HG03432 (cell line): ENCODE data around the gene P2RY8.
"Not testable (repeated sequence)": the region's sequence is repeated elsewhere in the genome, so short reads cannot be mapped to it uniquely, and the experiment has no call there.

Experiments used
- ATAC-seq: cut with Tn5 transposase; IDR thresholded peaks from one replicate; pipeline ENCODE4 v1.9.1; 2021; ENCODE audit warnings: mild to moderate bottlenecking, moderate library complexity; ENCODE audit not compliant: unreplicated experiment

Gene P2RY8, protein sequence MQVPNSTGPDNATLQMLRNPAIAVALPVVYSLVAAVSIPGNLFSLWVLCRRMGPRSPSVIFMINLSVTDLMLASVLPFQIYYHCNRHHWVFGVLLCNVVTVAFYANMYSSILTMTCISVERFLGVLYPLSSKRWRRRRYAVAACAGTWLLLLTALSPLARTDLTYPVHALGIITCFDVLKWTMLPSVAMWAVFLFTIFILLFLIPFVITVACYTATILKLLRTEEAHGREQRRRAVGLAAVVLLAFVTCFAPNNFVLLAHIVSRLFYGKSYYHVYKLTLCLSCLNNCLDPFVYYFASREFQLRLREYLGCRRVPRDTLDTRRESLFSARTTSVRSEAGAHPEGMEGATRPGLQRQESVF

GRCh38 chrX:1537031-1537715, at the start of gene P2RY8:
Gene P2RY8, minus strand, starts transcription at chrX:1537185. Its CDS starts 70,627 bp downstream, at chrX:1466558.
- ATAC-seq: peak; percentile 67

GRCh38 chrX:1584237-1585011, 47.4 kb upstream of the P2RY8 start:
- no peak for ATAC-seq

- ATAC-seq: peak; percentile 81
Observed at GRCh38 chrX:1582686-1583437, 45.9 kb upstream of the P2RY8 start.

GRCh38 chrX:1581132-1581531, 44.1 kb upstream of the P2RY8 start:
- ATAC-seq: peak; percentile 41

DNA sequence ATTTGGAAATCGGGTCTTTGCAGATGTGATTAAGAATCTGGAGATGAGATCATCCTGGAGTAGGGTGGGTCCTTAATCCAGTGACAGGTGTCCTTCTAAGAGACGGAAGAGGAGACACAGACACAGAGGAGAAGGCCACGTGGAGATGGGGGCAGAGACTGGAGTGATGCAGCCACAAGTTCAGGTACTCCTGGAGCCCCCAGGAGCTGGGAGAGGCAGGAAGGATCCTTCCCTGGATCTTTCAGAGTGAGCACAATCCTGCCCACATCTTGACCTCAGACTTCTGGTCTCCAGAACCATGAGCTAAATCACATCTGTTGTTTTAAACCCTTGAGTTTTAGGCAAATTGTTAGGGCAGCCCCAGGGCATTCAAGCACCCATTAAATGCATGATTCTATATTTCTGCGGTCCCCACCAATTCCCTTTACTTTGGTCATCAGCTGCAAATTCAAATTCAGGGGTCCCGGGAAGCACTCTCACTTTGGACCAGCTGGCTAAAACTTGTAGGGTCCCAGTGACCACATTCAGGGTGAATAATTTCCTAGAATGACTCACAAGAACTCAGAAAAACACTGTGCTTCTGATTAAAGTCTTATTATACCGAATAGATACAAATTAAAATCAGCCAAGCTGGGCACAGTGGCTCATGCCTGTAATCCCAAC, 41.7 kb upstream of the P2RY8 start:
- ATAC-seq: no peak

DNA sequence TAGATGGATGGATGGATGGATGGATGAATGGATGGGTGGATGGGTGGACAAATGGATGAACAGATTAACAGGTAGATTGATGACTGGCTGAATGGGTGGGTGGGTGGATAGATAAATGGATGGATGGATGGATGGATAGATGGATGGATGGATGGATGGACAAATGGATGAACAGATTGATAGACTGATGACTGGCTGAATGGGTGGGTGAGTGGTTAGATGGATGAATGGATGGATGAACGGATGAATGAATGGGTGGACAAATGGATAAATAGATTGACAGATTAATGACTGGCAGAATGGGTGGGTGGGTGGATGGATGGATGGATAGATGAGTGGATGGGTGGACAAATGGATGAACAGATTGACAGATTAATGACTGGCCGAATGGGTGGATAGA, 40.9 kb upstream of the P2RY8 start:
- no peak for ATAC-seq

DNA sequence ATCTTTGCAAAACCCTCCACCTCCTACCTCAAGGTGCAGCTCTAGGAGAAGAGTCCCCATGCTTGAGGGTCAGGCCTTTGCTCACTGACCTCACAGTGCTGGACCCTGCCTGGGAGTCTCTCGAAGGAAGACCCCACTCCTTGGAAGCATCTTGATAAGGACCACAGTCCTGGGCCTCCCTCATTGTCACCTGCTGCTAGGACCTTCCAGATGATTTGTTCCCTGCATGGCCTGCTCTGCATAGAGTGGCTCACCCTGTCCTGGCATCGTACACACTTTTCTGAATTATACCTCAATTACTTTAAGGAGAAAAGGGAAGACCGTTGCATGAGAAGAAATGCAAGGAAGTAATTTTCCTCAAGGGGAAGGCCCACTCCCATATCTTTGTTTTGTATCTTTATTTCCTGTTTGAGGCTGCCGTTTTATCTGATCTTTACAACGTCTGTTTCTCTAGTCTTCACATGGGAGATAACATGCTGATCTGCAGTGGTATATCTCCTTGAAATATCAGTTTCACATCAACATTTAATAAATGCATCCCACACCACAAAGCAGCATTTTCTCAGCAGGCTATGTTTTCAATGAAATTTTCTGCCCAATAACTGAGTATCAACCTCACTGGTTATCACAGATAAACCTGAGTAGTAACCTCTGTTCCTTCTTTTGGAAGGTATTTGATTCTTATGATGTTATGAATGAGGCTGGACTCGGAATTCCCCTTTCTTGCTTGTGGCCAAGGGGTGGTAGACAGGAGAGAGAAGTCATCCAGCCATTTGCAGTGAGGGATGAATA, 39.4 kb upstream of the P2RY8 start:
- ATAC-seq: no peak

DNA sequence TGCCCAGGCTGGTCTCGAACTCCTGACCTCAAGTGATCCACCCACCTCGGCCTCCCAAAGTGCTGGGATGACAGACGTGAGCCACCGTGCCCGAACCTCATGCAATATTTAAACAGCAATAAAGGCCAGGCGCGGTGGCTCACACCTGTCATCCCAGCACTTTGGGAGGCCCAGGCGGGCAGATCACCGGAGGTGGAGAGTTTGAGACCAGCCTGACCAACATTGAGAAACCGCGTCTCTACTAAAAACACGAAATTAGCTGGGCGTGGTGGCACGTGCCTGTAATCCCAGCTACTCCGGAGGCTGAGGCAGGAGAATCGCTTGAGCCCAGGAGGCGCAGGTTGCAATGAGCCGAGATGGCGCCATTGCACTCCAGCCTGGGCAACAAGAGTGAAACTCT, 37.2 kb upstream of the P2RY8 start:
- not testable (repeated sequence) for ATAC-seq

- ATAC-seq: no peak
Observed at GRCh38 chrX:1564750-1565683, 28.0 kb upstream of the P2RY8 start.

GRCh38 chrX:1564077-1564476, 27.1 kb upstream of the P2RY8 start:
- not testable (repeated sequence) for ATAC-seq

DNA sequence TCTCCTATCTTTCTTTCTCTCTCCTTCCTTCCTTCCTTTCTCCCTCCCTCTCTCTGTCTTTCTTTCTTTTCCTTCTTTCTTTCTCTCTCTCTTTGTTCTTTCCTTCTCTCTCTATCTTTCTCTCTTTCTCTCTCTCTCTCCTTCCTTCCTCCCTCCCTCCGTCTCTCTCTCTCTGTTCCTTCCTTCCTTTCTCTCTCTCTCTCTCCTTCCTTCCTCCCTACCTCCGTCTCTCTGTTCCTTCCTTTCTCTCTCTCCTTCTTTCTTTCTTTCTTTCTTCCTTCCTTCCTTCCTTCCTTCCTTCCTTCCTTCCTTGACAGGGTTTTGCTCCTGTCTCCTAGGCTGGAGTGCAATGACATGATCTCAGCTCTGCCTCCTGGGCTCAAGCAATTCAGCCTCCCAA, 24.2 kb upstream of the P2RY8 start:
- no peak for ATAC-seq

DNA sequence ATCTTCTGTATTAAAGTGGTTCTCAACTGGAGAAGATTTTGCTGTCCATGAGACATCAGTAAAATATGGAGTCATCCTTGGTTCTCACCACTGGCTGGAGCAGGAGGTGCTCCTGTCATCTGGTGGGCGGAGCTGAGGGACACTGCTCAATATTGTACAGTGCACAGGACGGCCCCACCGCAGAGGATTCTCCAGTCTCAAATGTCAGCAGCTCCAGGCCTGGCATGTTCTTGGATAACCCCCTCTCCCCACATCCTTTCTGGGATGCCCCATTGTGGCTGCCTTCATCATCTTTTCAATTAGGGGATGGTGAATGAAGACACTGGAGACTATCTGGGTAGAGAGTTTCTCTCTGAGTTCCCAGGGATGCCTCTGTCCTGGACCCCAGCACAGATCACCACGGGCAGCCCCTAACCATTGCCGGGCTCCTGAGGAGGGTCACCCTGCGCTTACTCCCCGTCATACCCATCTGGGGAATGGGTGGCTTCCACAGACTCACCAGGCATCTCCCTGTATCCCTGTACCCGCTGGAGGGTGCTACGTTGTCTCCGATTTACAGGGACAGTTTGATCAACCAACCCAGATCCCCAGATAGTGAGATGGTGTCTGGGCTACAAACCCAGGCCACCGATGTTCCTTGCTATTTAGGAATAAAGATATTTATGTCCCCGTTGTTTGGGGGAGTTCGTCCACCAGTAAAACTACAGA, 21.9 kb upstream of the P2RY8 start:
- no peak for ATAC-seq

GRCh38 chrX:1557442-1557841, 20.5 kb upstream of the P2RY8 start:
- ATAC-seq: not testable (repeated sequence)

DNA sequence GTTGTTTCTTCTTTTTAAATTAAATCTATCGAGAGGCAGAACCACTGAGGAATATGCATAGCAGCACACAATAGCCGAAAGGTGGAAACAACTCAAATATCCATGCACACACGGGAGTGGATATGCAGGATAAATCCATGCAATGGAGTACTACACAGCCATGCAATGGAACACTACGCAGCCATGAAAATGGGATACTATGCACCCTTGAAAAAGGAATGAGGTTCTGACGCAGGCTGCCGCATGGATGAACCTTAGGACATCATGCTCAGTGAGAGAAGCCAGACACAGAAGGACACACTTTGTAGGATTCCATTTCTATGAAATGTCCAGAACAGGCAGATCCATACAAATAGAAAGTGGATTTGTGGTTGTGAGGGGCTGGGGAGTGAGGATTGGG, 18.4 kb upstream of the P2RY8 start:
- no peak for ATAC-seq

DNA sequence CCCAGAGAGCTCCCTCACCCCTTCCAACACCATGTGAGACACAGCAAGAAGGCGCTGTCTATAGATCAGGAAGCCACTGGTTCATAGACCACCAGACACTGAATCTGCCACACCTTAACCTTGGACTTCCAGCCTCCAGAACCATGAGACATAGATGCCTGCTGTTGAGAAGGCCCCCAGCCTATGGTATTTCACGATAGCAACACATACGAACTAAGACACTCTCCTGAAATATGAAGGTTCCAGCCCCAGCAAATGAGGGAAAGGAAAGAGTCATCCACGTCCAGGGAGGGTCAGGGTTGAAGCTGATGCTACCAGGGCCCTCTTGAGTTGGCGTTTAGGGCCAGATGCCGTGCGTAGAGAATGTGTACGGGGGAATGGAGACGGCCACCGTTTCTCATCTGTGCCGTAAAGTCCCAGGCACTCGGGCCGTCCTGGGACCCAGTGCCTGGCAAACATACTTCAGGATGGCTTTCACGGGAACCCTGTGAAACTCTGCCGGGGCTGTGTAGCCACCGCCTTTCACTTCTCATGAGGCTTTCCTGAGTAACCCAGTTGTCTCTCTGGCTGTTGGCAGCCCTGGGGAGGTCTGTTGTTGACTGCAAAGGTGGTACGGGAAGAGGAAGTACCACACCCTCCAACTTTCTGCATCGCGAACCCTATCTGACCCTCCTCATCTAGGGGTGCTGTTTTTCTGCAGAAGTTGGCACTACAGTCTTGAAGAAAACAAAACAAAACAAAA, 17.7 kb upstream of the P2RY8 start:
- ATAC-seq: no peak

- ATAC-seq: no peak
Observed at GRCh38 chrX:1551959-1552546, 15.1 kb upstream of the P2RY8 start.
